Dendritic cell treated with granulocyte-macrophage colony-stimulating factor and Interleukin-4, amounts not matched to agents 40 ng/mL and 50 ng/mL, for 4 days (primary cell): ENCODE data around the gene CCDC73.

Source experiments
- H3K27ac Mint-ChIP-seq: one replicate; pipeline ENCODE4 v1.8.0; 2022; ENCODE audit warnings: mild to moderate bottlenecking, mixed read lengths
- H3K27me3 Mint-ChIP-seq: one replicate; pipeline ENCODE4 v1.8.0; 2022; ENCODE audit warnings: mild to moderate bottlenecking, mixed read lengths
- H3K36me3 Mint-ChIP-seq: one replicate; pipeline ENCODE4 v1.8.0; 2022; ENCODE audit warnings: low read depth, mixed read lengths
- H3K4me1 Mint-ChIP-seq: one replicate; pipeline ENCODE4 v1.8.0; 2022; ENCODE audit warnings: low read depth, mixed read lengths
- H3K4me3 Mint-ChIP-seq: one replicate; pipeline ENCODE4 v1.8.0; 2022; ENCODE audit warnings: mild to moderate bottlenecking, moderate library complexity, mixed read lengths
- H3K9me3 Mint-ChIP-seq: one replicate; pipeline ENCODE4 v1.8.0; 2022; ENCODE audit warnings: mixed read lengths
- intact Hi-C: fragments of 100-400 bp; cut with micrococcal nuclease; formaldehyde crosslinking; loops from one replicate; pipeline ENCODE4 v1.15.0; 2022

The CCDC73 gene

DNA sequence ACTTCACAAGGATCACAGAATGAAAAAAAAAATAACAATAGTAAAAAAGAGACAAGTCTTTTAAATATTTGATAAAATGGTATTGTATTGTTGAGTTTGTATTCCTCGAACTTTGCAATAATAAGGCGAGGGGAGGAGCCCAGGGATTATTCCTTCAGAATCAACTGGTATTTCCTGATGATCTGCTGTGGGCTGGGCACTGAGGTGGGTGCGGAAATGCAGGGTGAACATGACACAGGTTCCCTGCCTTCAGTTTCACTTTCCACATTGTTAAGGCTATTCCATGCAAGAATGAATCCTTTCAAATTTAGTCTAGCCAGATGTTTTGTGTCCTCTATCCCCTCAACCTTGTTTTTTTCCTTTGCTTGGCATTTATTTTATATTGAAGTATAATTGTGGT is 212.9 kb downstream of the CCDC73 start:
- Mint-ChIP-seq H3K4me3 (no peak overlapping the region), H3K9me3 (no peaks in the 10 kb centered on the region), H3K4me1 (peaks cover 18% of the 10 kb centered on the region), H3K27me3 (no peaks in the 10 kb centered on the region), H3K36me3 (peaks cover 13% of the 10 kb centered on the region), H3K27ac (no peak overlapping the region)
- intact Hi-C loops: loop anchor here (10.0 kb wide), 1 partner anchor 1217 kb away; the partner anchor contains the start of genes DCDC1 and DNAJC24

- no peak overlapping the region for H3K4me3 Mint-ChIP-seq
- intact Hi-C loops: loop anchor here (10.0 kb wide), 1 partner anchor 1216 kb away; the partner anchor contains the start of genes DCDC1 and DNAJC24
- no peaks in the 10 kb centered on the region for H3K9me3 Mint-ChIP-seq
- peaks cover 11% of the 10 kb centered on the region for H3K36me3 Mint-ChIP-seq
- H3K27me3 Mint-ChIP-seq: no peaks in the 10 kb centered on the region
- peaks cover 15% of the 10 kb centered on the region for H3K4me1 Mint-ChIP-seq
- H3K27ac Mint-ChIP-seq: no peak overlapping the region
Observed at GRCh38 chr11:32580967-32581366, 213.5 kb downstream of the CCDC73 start.

- no peaks in the 10 kb centered on the region for H3K36me3 Mint-ChIP-seq
- H3K27me3 Mint-ChIP-seq: peaks cover 2% of the 10 kb centered on the region
- no peaks in the 10 kb centered on the region for H3K9me3 Mint-ChIP-seq
- H3K27ac Mint-ChIP-seq: no peak overlapping the region
- intact Hi-C loops: no loop called here
- H3K4me1 Mint-ChIP-seq: peaks cover 6% of the 10 kb centered on the region
- no peak overlapping the region for H3K4me3 Mint-ChIP-seq
Observed at GRCh38 chr11:32576456-32576855, 218.0 kb downstream of the CCDC73 start.

DNA sequence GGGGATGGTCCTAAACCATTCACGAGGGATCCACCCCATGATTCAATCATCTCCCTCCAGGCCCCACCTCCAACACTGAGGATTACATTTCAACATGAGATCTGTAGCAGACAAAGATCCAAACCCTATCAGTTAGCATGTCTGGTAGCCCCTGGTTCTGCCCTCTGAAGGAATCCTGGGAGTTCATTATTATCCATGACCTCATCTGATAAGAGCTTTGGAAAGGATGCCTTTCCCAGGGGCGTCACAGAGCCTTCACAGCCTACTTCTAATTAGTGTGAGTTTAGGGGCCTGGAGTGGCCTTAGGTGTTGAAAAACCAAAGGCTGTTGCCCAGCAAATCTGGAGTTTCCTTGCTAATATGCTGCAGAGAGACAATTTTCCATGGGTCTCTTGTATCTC is 219.4 kb downstream of the CCDC73 start:
- Mint-ChIP-seq H3K27ac (no peak overlapping the region), H3K4me1 (peaks cover 6% of the 10 kb centered on the region), H3K36me3 (no peaks in the 10 kb centered on the region), H3K9me3 (no peaks in the 10 kb centered on the region), H3K27me3 (peaks cover 2% of the 10 kb centered on the region), H3K4me3 (no peak overlapping the region)
- intact Hi-C loops: no loop called here

DNA sequence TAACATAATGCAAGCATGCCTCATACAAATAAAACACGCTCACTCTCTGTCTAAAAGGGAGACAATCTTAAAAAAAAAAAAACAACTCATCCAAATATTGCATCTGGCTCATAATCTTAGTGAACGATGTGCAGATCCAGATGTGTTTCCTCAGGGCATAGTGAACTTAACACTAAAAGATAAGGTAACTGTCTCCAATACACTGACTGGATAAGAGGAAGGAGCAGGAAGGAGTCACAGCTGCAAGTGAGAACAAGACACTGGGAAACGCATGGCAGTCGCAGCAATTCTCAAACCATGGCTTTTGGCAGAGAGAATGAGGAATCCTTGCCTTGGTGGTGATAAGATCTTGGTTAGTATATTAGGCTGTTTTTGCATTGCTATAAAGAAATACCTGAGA is 220.0 kb downstream of the CCDC73 start:
- Mint-ChIP-seq H3K9me3 (no peaks in the 10 kb centered on the region), H3K4me3 (no peak overlapping the region), H3K36me3 (no peaks in the 10 kb centered on the region), H3K4me1 (peaks cover 6% of the 10 kb centered on the region), H3K27ac (no peak overlapping the region), H3K27me3 (peaks cover 2% of the 10 kb centered on the region)
- intact Hi-C loops: no loop called here

DNA sequence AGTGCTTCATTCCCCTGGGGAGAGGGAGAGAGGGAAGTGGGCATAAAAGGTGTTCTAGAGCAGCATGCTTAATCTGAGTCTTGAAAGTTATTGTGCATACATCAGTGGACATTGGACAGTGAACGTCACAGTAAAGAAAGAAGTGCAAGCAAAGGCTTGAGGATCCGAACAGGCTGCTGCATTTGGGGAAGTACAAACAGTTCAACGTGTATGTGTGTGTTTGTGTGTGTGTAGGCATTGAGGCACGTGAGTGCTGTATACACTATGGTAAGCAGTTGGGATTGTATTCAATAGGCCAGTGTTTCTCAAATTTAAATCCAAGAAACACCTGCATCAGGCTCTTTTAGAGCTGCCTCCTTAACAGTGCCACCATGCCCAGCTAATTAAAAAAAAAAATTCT is 221.2 kb downstream of the CCDC73 start:
- H3K4me1 Mint-ChIP-seq: peaks cover 6% of the 10 kb centered on the region
- intact Hi-C loops: no loop called here
- H3K27me3 Mint-ChIP-seq: peaks cover 2% of the 10 kb centered on the region

DNA sequence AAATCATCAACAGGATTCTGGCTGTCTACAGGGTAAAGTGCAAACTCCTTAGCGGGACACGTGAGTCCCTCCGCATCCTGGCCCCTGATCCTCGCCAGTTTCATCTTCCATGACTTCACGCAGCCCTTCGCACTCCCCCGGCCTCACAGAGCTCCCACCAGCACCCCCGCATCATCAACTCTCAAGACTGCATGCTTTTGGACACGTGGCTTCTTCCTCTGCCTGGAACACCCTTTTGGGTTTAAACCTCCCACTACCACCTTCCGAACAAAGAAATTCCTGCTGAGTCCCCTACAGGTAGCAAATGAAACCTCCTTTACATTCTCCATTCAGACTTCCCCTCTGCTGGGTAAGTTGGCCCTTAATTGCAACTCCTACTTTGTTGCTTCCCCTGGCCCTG is 223.4 kb downstream of the CCDC73 start:
- H3K4me3 Mint-ChIP-seq: no peak overlapping the region
- no peaks in the 10 kb centered on the region for H3K36me3 Mint-ChIP-seq
- H3K4me1 Mint-ChIP-seq: peaks cover 6% of the 10 kb centered on the region
- peaks cover 2% of the 10 kb centered on the region for H3K27me3 Mint-ChIP-seq
- intact Hi-C loops: no loop called here
- no peak overlapping the region for H3K27ac Mint-ChIP-seq
- no peaks in the 10 kb centered on the region for H3K9me3 Mint-ChIP-seq

More for the DNA sequence above, 221.2 kb downstream of the CCDC73 start:
- H3K9me3 Mint-ChIP-seq: no peaks in the 10 kb centered on the region
- H3K27ac Mint-ChIP-seq: no peak overlapping the region
- H3K36me3 Mint-ChIP-seq: no peaks in the 10 kb centered on the region
- H3K4me3 Mint-ChIP-seq: no peak overlapping the region

- H3K4me1 Mint-ChIP-seq: peaks cover 6% of the 10 kb centered on the region
- H3K27ac Mint-ChIP-seq: no peak overlapping the region
- intact Hi-C loops: no loop called here
- no peaks in the 10 kb centered on the region for H3K9me3 Mint-ChIP-seq
- H3K4me3 Mint-ChIP-seq: no peak overlapping the region
- H3K36me3 Mint-ChIP-seq: no peaks in the 10 kb centered on the region
- peaks cover 2% of the 10 kb centered on the region for H3K27me3 Mint-ChIP-seq
Observed at GRCh38 chr11:32569313-32569881, 225.1 kb downstream of the CCDC73 start.

DNA sequence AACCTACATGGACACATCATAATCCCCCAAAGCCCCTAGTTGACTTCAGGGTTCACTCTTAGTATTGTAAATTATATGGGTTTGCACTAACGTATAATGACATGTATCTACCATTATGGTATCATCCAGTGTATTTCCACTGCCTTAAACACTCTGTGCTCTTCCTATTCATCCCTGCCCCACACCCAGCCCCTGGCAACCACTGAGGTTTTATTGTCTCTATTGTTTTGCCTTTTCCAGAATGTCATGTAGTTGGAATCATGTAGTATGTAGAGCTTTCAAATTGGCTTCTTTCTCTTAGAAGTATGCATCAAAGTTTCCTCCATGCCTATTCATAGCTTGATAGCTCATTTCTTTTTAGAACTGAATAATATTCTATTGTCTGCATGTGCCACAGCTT is 227.3 kb downstream of the CCDC73 start:
- Mint-ChIP-seq H3K4me3 (no peak overlapping the region), H3K4me1 (no peaks in the 10 kb centered on the region), H3K36me3 (no peaks in the 10 kb centered on the region), H3K27ac (no peak overlapping the region), H3K9me3 (no peaks in the 10 kb centered on the region), H3K27me3 (peaks cover 2% of the 10 kb centered on the region)
- intact Hi-C loops: no loop called here

- Mint-ChIP-seq H3K4me3 (no peak overlapping the region), H3K36me3 (no peaks in the 10 kb centered on the region), H3K9me3 (no peaks in the 10 kb centered on the region), H3K4me1 (no peaks in the 10 kb centered on the region), H3K27ac (no peak overlapping the region), H3K27me3 (no peaks in the 10 kb centered on the region)
- intact Hi-C loops: no loop called here
Observed at GRCh38 chr11:32566517-32566916, 227.9 kb downstream of the CCDC73 start.

GRCh38 chr11:32563600-32563959 is 230.9 kb downstream of the CCDC73 start:
- Mint-ChIP-seq H3K27ac (no peak overlapping the region), H3K4me3 (no peak overlapping the region), H3K27me3 (no peaks in the 10 kb centered on the region), H3K36me3 (no peaks in the 10 kb centered on the region), H3K4me1 (no peaks in the 10 kb centered on the region), H3K9me3 (no peaks in the 10 kb centered on the region)
- intact Hi-C loops: no loop called here

DNA sequence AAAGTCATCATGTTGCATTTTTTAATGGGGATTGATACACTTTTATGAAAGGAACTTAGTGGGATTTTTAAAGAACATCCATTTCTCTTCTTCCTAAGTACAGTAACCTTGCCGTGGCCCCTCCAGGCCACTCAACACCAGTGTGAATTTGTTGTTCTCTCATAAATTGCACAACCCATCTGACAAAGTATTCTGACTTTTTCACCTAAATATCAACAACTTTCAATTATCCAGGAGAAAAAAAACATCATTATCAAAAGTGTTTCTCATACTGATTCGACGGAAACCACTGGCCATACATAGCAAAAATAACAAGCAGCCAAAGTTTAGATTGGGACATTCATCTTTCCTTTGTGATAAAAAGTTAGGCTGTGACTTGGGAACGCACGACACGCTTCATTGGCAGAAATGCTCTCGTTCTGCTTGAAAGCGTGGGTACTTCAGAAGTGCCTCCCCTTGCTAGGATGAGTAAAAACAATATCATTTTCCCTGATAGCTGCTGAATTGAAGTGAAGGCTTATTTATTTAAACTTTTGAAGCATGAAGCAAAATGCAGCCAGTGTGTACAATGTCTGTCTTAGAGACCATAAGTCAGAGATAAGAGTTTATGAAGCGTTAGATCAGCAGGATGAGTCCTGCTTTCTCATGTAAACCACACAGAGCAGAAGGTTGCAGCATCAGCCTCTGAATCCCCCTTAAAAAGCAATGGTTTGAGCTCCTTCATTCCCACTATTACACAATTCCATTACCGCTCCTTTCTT is 231.4 kb downstream of the CCDC73 start:
- H3K27ac Mint-ChIP-seq: no peak overlapping the region
- no peaks in the 10 kb centered on the region for H3K9me3 Mint-ChIP-seq
- no peaks in the 10 kb centered on the region for H3K27me3 Mint-ChIP-seq
- intact Hi-C loops: no loop called here
- no peak overlapping the region for H3K4me3 Mint-ChIP-seq
- no peaks in the 10 kb centered on the region for H3K36me3 Mint-ChIP-seq
- no peaks in the 10 kb centered on the region for H3K4me1 Mint-ChIP-seq

DNA sequence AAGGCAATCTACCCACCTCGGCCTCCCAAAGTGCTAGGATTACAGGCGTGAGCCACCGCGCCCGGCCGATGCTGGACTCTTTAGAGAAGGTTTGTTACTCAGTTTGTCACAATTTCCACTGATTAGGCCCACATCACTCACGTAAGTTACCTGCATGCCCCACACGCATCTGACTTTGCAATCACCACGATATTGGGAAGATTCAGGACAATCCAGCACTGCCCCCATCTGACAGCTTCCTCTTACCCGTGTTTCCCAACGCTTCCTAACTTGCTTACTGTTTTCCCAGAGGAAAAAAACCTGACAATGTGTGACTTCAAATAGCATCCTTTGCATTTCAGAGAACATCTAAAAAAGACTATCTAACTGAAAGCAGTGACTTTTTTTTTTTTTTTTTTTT is 232.6 kb downstream of the CCDC73 start:
- intact Hi-C loops: no loop called here
- Mint-ChIP-seq H3K36me3 (no peaks in the 10 kb centered on the region), H3K27ac (no peak overlapping the region), H3K4me1 (no peaks in the 10 kb centered on the region), H3K27me3 (no peaks in the 10 kb centered on the region), H3K4me3 (no peak overlapping the region), H3K9me3 (no peaks in the 10 kb centered on the region)

DNA sequence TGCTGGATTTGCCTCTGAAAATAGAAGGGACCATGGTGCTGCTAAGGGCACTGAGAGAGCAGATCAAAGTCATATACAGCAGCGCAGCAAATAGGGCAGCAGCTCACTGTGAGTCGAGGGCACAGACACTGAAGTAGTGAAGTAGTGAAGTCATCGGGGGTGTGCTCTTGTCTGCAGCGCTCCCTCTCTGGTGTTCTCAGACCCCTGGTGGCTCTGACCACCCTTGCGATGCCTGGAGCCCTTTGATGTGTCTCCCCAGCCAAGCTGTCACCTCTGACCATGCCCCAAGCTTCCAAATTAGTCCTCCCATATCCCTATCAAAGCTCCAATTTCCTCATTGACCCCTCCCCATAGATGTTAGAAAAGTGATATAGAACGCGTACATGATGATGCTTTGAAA is 238.6 kb downstream of the CCDC73 start:
- H3K36me3 Mint-ChIP-seq: no peaks in the 10 kb centered on the region
- H3K9me3 Mint-ChIP-seq: no peaks in the 10 kb centered on the region
- no peak overlapping the region for H3K27ac Mint-ChIP-seq
- H3K4me1 Mint-ChIP-seq: no peaks in the 10 kb centered on the region
- intact Hi-C loops: no loop called here
- no peak overlapping the region for H3K4me3 Mint-ChIP-seq
- no peaks in the 10 kb centered on the region for H3K27me3 Mint-ChIP-seq

DNA sequence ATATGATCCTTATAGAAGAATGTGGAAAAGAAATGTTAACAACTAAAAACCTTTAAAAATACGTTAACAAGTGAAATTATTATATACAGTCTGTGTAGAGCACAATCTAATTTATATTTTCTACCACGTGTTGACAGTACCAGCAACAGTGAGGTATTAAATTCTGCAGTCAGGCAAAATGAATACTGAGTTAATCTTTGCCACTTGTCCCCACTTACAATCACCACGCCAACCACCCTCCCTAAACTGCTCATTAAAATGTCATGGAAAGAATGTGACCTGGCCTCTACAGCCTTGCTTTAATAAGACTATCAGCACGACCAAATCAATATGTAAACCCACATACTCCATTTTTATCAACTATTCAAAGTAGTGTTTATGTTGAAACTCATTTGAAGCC is 239.4 kb downstream of the CCDC73 start:
- no peaks in the 10 kb centered on the region for H3K36me3 Mint-ChIP-seq
- no peak overlapping the region for H3K27ac Mint-ChIP-seq
- intact Hi-C loops: no loop called here
- peaks cover 4% of the 10 kb centered on the region for H3K4me1 Mint-ChIP-seq
- H3K27me3 Mint-ChIP-seq: no peaks in the 10 kb centered on the region
- no peaks in the 10 kb centered on the region for H3K9me3 Mint-ChIP-seq
- H3K4me3 Mint-ChIP-seq: no peak overlapping the region
